Smooth muscle cell (in vitro differentiated cells): ENCODE data around the gene SDCCAG8. TPM values are rescaled to one million over a fixed set of nuclear protein-coding genes. Genes with fewer than 3 reads are reported as not detected.

Source experiments
- DNase-seq: peaks from one replicate; lab custom pipeline; 2025; ENCODE audit not compliant: unreplicated experiment; lab: John Stamatoyannopoulos, UW
- H2AFZ ChIP-seq: fragments of 200-600 bp; sonication (generic); 2 replicates; pipeline ENCODE4 v1.6.0; 2016; ENCODE audit warnings: antibody characterized with exemption, low read depth, mild to moderate bottlenecking
- H3F3A ChIP-seq: fragments of 200-600 bp; sonication (generic); 2 replicates; pipeline ENCODE4 v1.6.0; 2017; ENCODE audit warnings: antibody characterized with exemption, low read depth
- H3K27ac ChIP-seq: fragments of 200-600 bp; sonication (generic); 2 replicates; pipeline ENCODE4 v1.5.1; 2016; ENCODE audit warnings: low read depth, mild to moderate bottlenecking
- H3K27me3 ChIP-seq: fragments of 200-600 bp; sonication (generic); 2 replicates; pipeline ENCODE4 v1.6.1; 2016; ENCODE audit warnings: low read depth, mild to moderate bottlenecking
- H3K36me3 ChIP-seq: fragments of 200-600 bp; sonication (generic); 2 replicates; pipeline ENCODE4 v1.5.1; 2016; ENCODE audit warnings: low read depth
- H3K4me1 ChIP-seq: fragments of 200-600 bp; sonication (generic); 2 replicates; pipeline ENCODE4 v1.5.1; 2016; ENCODE audit warnings: low read depth
- H3K4me2 ChIP-seq: fragments of 200-600 bp; sonication (generic); 2 replicates; pipeline ENCODE4 v1.6.0; 2016; ENCODE audit warnings: mild to moderate bottlenecking
- H3K4me3 ChIP-seq: fragments of 200-600 bp; sonication (generic); 2 replicates; pipeline ENCODE4 v1.5.1; 2016; ENCODE audit warnings: mild to moderate bottlenecking
- H3K79me2 ChIP-seq: fragments of 200-600 bp; sonication (generic); 2 replicates; pipeline ENCODE4 v1.6.0; 2016; ENCODE audit warnings: low read depth, mild to moderate bottlenecking
- H3K9ac ChIP-seq: fragments of 200-600 bp; sonication (generic); 2 replicates; pipeline ENCODE4 v1.6.0; 2016; ENCODE audit warnings: low read depth
- H3K9me3 ChIP-seq: fragments of 200-600 bp; sonication (generic); replicated peaks from 2 replicates; pipeline ENCODE4 v1.5.1; 2016; ENCODE audit warnings: low read depth
- H4K20me1 ChIP-seq: fragments of 200-600 bp; sonication (generic); 2 replicates; pipeline ENCODE4 v1.6.0; 2016; ENCODE audit warnings: low read depth
- CTCF ChIP-seq: fragments of 200-600 bp; sonication (generic); IDR thresholded peaks from 2 replicates; pipeline ENCODE4 v1.5.1; 2017; ENCODE audit warnings: borderline replicate concordance, mild to moderate bottlenecking, antibody characterized with exemption; ENCODE audit not compliant: insufficient read depth, poor library complexity, severe bottlenecking
- WGBS: methylation state at CpG from one replicate; pipeline ENCODE4 v1.1.7; 2016; ENCODE audit warnings: low lambda C conversion rate; 5-methylcytosine and 5-hydroxymethylcytosine counted together
- polyA plus RNA-seq: library from polyadenylated mRNA; unstranded; fragments of >200 nt; fragmentation: Nextera tagmentation; extraction: Ambion mirVana; gene quantifications from 2 replicates; pipeline ENCODE4 v1.2.1, GENCODE V29; 2016
- total RNA-seq: library from RNA; depleted of rRNA; stranded (reverse); fragments of >200 nt; gene quantifications from 2 replicates; pipeline ENCODE4 v1.2.3, GENCODE V29; 2014

SDCCAG8 gene
- total and polyA plus RNA-seq, 2 experiments from 2014 or later, result 30.9 to 33.4 TPM

GRCh38 chr1:243455760-243456651, 200.2 kb downstream of the SDCCAG8 start:
- Histone ChIP-seq H3K4me3 (no peak overlapping the region), H3K9me3 (no peaks in the 10 kb centered on the region), H3K4me2 (no peak overlapping the region), H3K27ac (no peak overlapping the region), H3K4me1 (no peaks in the 10 kb centered on the region), H3K9ac (no peak overlapping the region), H2AFZ (no peak overlapping the region), H3K27me3 (no peaks in the 10 kb centered on the region), H4K20me1 (no peaks in the 10 kb centered on the region), H3K79me2 (no peaks in the 10 kb centered on the region), H3F3A (no peaks in the 10 kb centered on the region), H3K36me3 (peaks cover 3% of the 10 kb centered on the region)
- DNase-seq, result no peak
- TF ChIP-seq CTCF, result no peak
- WGBS, result 96% methylated on average over 11 of the region's 11 CpGs

- no peaks in the 10 kb centered on the region for H3K27me3 ChIP-seq
- no peaks in the 10 kb centered on the region for H3F3A ChIP-seq
- TF ChIP-seq CTCF, result no peak
- H2AFZ ChIP-seq, result no peak overlapping the region
- 96% methylated on average over 9 of the region's 9 CpGs for WGBS
- no peak for DNase-seq
- H3K9me3 ChIP-seq, result no peaks in the 10 kb centered on the region
- H3K27ac ChIP-seq, result no peak overlapping the region
- no peaks in the 10 kb centered on the region for H4K20me1 ChIP-seq
- peaks cover 3% of the 10 kb centered on the region for H3K36me3 ChIP-seq
- H3K79me2 ChIP-seq, result no peaks in the 10 kb centered on the region
- no peak overlapping the region for H3K4me3 ChIP-seq
- H3K9ac ChIP-seq, result no peak overlapping the region
- H3K4me1 ChIP-seq, result no peaks in the 10 kb centered on the region
- H3K4me2 ChIP-seq, result no peak overlapping the region
Measured at GRCh38 chr1:243457363-243457982, 201.6 kb downstream of the SDCCAG8 start.

GRCh38 chr1:243459059-243459458, 203.2 kb downstream of the SDCCAG8 start:
- Histone ChIP-seq H3F3A (no peaks in the 10 kb centered on the region), H3K27me3 (no peaks in the 10 kb centered on the region), H4K20me1 (no peaks in the 10 kb centered on the region), H3K9me3 (no peaks in the 10 kb centered on the region), H3K4me2 (no peak overlapping the region), H3K4me3 (no peak overlapping the region), H3K79me2 (no peaks in the 10 kb centered on the region), H3K9ac (no peak overlapping the region), H3K36me3 (peaks cover 3% of the 10 kb centered on the region), H3K4me1 (no peaks in the 10 kb centered on the region), H2AFZ (no peak overlapping the region), H3K27ac (no peak overlapping the region)
- no peak for DNase-seq
- WGBS, result 91% methylated on average over 3 of the region's 3 CpGs
- TF ChIP-seq CTCF, result no peak
